Measurements from ENCODE around the gene ZFX.

GRCh38 chrX:24203072-24203808 lies 53.7 kb downstream of the ZFX start:
- TF ChIP-seq POLR2A (IDR thresholded peaks at IDR 0.05; ENCODE audit: control extremely low read depth in 1 of 2, low read depth in 2 of 2, low read length in 2 of 2) (no peak), CTCF (IDR thresholded peaks at IDR 0.05; ENCODE audit: control extremely low read depth in 1 of 3, insufficient read depth in 1 of 3, low read depth in 1 of 3, low read length in 3 of 3) (no peak), ZNF274 (IDR thresholded peaks at IDR 0.05; ENCODE audit: borderline replicate concordance, extremely low read depth, low read length) (no peak), EZH2 (IDR thresholded peaks at IDR 0.05; ENCODE audit: low read depth, low read length, severe bottlenecking) (no peak), MAFK (IDR thresholded peaks at IDR 0.05; ENCODE audit: low read depth, low read length) (no peak)

Measured in H1 (cell line).